ENCODE results near the gene C5orf15.

Gene C5orf15

GRCh38 chr5:133952729-133953567 is 15.5 kb downstream of the C5orf15 start:
- DNase-seq (ENCODE audit: low read depth) = peak; percentile 98
- H3K4me3 ChIP-seq (ENCODE audit: control insufficient read depth, low read depth, low read length) = no peak overlapping the region
- TF ChIP-seq, protein P1, sequence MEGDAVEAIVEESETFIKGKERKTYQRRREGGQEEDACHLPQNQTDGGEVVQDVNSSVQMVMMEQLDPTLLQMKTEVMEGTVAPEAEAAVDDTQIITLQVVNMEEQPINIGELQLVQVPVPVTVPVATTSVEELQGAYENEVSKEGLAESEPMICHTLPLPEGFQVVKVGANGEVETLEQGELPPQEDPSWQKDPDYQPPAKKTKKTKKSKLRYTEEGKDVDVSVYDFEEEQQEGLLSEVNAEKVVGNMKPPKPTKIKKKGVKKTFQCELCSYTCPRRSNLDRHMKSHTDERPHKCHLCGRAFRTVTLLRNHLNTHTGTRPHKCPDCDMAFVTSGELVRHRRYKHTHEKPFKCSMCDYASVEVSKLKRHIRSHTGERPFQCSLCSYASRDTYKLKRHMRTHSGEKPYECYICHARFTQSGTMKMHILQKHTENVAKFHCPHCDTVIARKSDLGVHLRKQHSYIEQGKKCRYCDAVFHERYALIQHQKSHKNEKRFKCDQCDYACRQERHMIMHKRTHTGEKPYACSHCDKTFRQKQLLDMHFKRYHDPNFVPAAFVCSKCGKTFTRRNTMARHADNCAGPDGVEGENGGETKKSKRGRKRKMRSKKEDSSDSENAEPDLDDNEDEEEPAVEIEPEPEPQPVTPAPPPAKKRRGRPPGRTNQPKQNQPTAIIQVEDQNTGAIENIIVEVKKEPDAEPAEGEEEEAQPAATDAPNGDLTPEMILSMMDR (conservative IDR thresholded peaks at IDR 0.05; ENCODE audit: control insufficient read depth, insufficient read depth, low read depth, low read length) = no peak

GRCh38 chr5:133950821-133951612 is 17.4 kb downstream of the C5orf15 start:
- DNase-seq (ENCODE audit: low read depth) = no peak
- TF ChIP-seq, protein P1 (conservative IDR thresholded peaks at IDR 0.05; ENCODE audit: control insufficient read depth, insufficient read depth, low read depth, low read length) = no peak
- no peak overlapping the region for H3K4me3 ChIP-seq (ENCODE audit: control insufficient read depth, low read depth, low read length)

DNA sequence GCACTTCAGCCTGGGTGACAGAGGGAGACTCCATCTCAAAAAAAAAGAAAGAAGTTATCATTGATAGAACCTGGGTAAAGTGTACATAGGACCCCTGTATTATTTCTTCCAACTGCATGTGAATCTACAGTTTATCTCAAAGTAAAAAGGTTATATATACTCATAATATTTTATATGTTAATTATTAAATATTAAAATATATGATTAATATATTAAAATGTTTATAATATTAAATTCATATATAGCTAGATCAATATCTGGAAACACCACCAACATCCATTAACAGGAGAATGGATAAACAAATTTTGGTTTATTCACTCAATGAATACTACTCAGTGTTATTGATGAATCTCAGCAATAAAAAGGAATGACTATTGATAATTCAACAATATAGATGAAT is 19.7 kb downstream of the C5orf15 start:
- DNase-seq (ENCODE audit: low read depth) = no peak
- TF ChIP-seq, protein P1 (conservative IDR thresholded peaks at IDR 0.05; ENCODE audit: control insufficient read depth, insufficient read depth, low read depth, low read length) = no peak
- H3K4me3 ChIP-seq (ENCODE audit: control insufficient read depth, low read depth, low read length) = no peak overlapping the region

GRCh38 chr5:133947431-133947841 is 21.0 kb downstream of the C5orf15 start:
- DNase-seq (ENCODE audit: low read depth) = no peak
- no peak overlapping the region for H3K4me3 ChIP-seq (ENCODE audit: control insufficient read depth, low read depth, low read length)
- TF ChIP-seq, protein P1 (conservative IDR thresholded peaks at IDR 0.05; ENCODE audit: control insufficient read depth, insufficient read depth, low read depth, low read length) = no peak

- no peak for DNase-seq (ENCODE audit: low read depth)
- no peak overlapping the region for H3K4me3 ChIP-seq (ENCODE audit: control insufficient read depth, low read depth, low read length)
- TF ChIP-seq, protein P1 (conservative IDR thresholded peaks at IDR 0.05; ENCODE audit: control insufficient read depth, insufficient read depth, low read depth, low read length) = no peak
These were observed 22.9 kb downstream of the C5orf15 start for GRCh38 chr5:133945568-133945967.

DNA sequence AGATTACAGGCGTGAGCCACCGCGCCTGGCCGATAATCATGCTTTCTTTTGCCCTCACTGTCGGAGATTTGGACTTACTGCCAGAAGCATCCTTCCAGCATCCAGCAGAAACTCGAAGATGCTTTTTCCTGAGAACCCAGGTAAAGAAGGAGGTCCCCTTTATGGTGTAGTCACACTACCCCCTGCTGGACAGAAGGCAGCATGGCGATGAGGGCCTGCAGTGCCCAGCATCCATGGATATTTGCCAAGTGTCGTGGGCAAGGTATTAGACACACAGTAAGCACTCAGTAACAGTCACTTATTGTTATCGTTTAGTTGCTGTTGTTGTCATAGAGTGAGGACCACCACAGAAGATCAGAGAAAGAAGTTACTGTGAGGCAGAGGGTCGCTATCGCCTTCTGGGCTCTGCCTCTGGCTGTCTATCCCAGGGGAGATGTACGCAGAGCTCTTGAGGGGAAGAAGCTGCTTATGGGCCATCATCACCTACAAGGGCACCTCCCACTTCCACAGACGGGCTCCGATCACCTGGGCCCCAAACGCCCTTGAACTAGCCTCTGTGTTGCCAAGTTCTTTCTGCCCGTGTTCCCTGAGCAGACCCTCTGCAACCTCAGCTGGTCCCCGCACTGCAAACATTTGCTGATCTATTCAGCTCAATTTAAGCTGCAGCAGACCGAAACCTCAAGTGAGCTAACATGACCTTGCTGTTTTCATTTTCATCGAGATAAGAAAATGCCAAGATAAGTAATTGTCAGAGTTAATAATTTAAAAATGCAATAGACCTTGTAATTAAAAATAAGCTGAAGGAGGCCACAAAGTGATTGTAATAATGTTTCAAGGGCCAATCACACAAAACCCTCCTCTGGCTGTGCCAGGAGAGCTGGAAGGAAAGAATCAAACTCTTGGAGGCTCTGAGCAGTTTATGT is 23.9 kb downstream of the C5orf15 start:
- DNase-seq (ENCODE audit: low read depth) = peak; percentile 57
- TF ChIP-seq, protein P1 (conservative IDR thresholded peaks at IDR 0.05; ENCODE audit: control insufficient read depth, insufficient read depth, low read depth, low read length) = peak; percentile 76

More for the DNA sequence above, 23.9 kb downstream of the C5orf15 start:
- H3K4me3 ChIP-seq (ENCODE audit: control insufficient read depth, low read depth, low read length) = no peak overlapping the region
